Measurements from ENCODE around the gene CYP4F22. TPM values are rescaled to one million over a fixed set of nuclear protein-coding genes. Genes with fewer than 3 reads are reported as not detected.

Gene CYP4F22
- total and polyA plus RNA-seq, 2 of the 8 experiments (the other 6 are each of a cell fraction or from before 2014, with no cell fraction given) = not detected

- no peak for TF ChIP-seq CHD2 (IDR thresholded peaks at IDR 0.05; ENCODE audit: low read length)
- no peak for TF ChIP-seq POU5F1 (IDR thresholded peaks at IDR 0.05; ENCODE audit: low read depth, low read length)
- TF ChIP-seq EP300 (IDR thresholded peaks at IDR 0.05; ENCODE audit: borderline replicate concordance in 1 of 2, low read depth in 2 of 2, low read length in 2 of 2) = no peak
- no peak for TF ChIP-seq CHD7 (IDR thresholded peaks at IDR 0.05; ENCODE audit: insufficient replicate concordance, low read length)
- TF ChIP-seq CBX8 (IDR thresholded peaks at IDR 0.05; ENCODE audit: borderline replicate concordance, low read depth, low read length) = no peak
- TF ChIP-seq KDM1A (IDR thresholded peaks at IDR 0.05; ENCODE audit: borderline replicate concordance, low read length) = no peak
- no peak for TF ChIP-seq SUZ12 (IDR thresholded peaks at IDR 0.05; ENCODE audit: low read length)
These were observed 48.4 kb downstream of the CYP4F22 start (continued) for GRCh38 chr19:15556634-15557181.
